Fibroblast of pulmonary artery (primary cell): ENCODE measurements around the gene CX3CR1.

ENCODE experiments used
- DNase-seq: peaks from one replicate; pipeline ENCODE4 v3.0.0-alpha.2; 2010; ENCODE audit warnings: low read depth
- H3K4me3 ChIP-seq: replicated peaks from 2 replicates; pipeline ENCODE4 v1.5.1; 2011; ENCODE audit warnings: low read depth, mild to moderate bottlenecking, control low read depth, low read length, moderate library complexity
- TF ChIP-seq, protein P1 (sequence below): IDR thresholded peaks from 2 replicates; pipeline ENCODE4 v1.5.1; 2011; ENCODE audit warnings: mild to moderate bottlenecking, control low read depth, low read length, inconsistent platforms; ENCODE audit errors: missing control alignments

CX3CR1 gene

DNA sequence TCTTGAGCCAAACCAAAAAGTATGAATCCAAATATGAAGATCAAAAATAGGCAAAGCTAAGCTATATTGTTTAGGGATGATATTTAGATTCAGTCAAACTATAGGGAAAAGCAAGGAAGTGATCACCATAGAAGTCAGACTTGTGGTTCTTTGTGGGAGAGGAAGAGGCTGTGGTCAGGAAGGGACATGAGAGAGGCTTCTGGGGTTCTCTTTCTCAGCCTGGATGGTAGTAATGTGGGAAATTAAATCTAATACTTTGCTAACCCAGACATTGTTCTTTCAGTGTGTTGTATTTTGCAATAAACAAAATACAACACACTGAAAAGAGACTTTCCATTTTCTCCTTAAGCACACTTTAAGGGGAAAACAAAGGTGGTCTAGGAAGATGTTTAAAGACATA lies 3.1 kb downstream of the CX3CR1 start:
- no peak overlapping the region for H3K4me3 ChIP-seq
- DNase-seq: no peak
- TF ChIP-seq, protein P1, sequence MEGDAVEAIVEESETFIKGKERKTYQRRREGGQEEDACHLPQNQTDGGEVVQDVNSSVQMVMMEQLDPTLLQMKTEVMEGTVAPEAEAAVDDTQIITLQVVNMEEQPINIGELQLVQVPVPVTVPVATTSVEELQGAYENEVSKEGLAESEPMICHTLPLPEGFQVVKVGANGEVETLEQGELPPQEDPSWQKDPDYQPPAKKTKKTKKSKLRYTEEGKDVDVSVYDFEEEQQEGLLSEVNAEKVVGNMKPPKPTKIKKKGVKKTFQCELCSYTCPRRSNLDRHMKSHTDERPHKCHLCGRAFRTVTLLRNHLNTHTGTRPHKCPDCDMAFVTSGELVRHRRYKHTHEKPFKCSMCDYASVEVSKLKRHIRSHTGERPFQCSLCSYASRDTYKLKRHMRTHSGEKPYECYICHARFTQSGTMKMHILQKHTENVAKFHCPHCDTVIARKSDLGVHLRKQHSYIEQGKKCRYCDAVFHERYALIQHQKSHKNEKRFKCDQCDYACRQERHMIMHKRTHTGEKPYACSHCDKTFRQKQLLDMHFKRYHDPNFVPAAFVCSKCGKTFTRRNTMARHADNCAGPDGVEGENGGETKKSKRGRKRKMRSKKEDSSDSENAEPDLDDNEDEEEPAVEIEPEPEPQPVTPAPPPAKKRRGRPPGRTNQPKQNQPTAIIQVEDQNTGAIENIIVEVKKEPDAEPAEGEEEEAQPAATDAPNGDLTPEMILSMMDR: no peak

DNA sequence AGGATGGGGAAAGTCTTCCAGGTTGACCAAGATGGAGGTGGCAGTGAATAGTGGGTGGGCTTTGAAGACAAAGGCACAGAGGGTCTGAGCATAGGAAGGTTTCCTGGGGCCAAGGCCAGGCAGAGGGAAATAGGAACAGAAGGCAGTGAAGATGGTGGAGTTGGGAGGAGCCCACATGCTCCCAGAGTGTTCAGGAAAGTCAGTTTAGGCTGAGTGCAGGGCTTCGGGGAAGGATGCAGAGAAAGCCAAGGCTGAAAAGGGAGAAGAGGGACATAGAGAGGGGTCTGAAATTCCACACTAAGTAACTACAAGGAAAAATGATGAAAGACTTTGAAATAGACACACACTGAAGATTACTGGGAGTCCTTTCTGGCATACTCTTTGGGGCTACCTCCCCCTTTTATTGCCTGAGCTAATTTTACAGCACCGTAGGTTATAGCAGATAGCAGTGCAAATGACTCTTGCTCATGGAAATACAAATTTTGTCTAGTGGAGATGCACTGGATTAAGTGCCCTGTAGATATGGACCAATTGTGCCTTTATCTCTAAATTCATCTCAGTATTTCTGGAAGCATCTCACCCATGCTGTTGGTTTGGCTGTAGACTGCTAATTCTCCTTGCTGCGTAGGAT lies 3.8 kb downstream of the CX3CR1 start:
- TF ChIP-seq, protein P1: no peak
- DNase-seq: no peak
- H3K4me3 ChIP-seq: no peak overlapping the region

DNA sequence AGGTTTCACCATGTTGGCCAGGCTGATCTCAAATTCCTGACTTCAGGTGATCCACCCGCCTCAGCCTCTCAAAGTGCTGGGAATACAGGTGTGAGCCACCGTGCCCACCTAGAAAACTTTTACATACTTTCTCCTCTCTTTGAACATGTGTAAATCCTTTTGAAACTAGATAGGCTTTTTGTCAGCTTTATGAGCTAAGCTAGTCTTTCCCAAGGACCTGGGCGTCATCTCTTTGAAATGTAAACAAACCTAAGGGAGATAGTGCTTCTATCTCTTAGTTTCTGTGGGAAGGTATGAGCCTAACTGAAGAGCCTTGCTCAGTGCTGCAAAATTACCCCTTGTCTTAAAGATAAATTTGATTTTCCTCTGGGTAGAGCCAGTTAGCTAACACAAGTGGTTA lies 4.8 kb downstream of the CX3CR1 start:
- no peak for DNase-seq

DNA sequence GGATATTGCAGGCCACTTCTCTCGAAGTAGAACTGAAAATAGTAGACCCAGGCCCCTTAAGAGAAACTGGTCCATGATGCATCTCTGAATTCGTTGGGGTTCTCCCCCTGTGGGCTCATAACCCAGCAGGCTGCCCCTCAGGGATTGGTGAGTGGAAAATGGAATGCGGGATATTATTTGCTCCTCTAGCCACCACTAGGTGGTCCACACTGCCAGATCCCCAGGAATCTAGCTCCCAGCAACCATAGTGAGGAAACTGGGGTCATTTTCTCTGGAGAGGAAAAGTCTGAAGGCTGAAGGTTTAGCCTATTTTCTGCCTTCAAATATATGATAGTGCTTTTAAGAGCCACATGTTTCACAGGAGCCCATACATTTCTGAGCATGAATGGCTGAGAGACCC lies 6.7 kb downstream of the CX3CR1 start:
- DNase-seq: no peak
- no peak overlapping the region for H3K4me3 ChIP-seq
- TF ChIP-seq, protein P1: peak; percentile 21

More for the DNA sequence above, 4.8 kb downstream of the CX3CR1 start:
- no peak overlapping the region for H3K4me3 ChIP-seq
- TF ChIP-seq, protein P1: no peak

DNA sequence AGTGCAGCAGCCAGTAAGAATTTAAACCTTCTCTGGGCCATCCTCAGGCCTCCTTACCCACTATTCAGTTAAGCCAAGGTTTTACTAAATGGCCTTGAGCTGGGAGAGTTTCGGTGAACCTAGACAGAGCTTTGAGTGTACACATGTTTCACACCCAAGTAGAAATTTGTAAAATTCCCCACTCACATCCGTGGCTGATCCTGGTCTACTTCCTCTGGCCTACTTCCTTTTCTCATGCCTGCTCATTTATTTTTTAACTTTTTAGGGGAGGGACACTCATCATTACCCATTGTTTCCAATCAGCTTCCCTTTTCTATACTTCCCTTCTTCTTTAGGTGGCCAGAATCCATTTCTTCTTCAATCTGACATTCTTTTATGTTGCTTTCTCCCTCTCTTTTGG lies 7.6 kb downstream of the CX3CR1 start:
- no peak overlapping the region for H3K4me3 ChIP-seq
- no peak for DNase-seq
- TF ChIP-seq, protein P1: no peak

DNA sequence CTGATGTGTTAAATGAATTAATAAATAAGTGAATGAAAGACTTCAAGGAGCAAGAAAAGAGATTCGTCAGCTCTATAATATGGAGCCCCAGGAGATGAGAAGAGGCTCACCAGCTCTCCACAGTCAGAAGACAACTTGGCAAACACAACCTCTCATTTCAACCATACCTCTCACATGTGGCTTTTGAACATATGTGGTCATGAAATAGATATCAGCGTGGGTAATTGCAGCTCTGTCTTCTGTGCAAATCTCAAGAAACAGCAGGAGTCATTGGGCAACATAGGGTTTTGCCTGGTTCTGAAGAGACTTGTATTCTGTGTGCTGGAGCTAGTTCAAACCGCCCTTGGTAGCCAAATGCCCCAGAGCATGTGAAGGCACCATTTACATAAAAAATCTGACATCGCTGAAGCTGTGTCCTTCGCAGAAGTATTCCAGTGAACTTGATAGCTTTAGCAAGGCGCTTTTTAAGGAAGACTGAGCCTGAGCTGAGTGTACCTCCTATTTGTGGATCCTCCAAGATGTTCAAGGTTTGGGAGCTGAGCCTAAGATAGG lies 8.4 kb downstream of the CX3CR1 start:
- no peak for DNase-seq
- TF ChIP-seq, protein P1: no peak

DNA sequence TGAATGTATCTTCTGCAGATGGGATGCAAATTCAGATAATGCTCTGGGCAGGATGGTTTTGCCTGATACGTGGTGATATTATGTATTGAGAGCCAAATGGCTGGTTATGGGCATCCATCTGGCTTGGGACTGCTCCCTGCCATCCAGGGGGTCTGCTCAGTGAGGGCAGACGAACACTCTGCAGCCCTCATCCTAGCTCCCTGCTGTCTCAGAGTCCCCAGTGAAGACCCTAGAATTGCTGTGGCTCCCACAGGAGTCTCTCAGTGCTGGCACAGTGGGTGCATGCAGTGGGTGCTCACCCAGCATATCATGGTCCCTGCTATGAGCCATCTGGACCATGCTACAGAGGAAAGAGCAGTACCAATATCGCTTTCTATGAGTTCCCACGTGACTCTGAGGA lies 10.3 kb downstream of the CX3CR1 start:
- no peak for DNase-seq
- TF ChIP-seq, protein P1: no peak
- H3K4me3 ChIP-seq: no peak overlapping the region

More for the DNA sequence above, 8.4 kb downstream of the CX3CR1 start:
- no peak overlapping the region for H3K4me3 ChIP-seq
